Thoracic aorta (tissue), 2 donors: ENCODE results near the gene KIF5C. TPM values are rescaled to one million over a fixed set of nuclear protein-coding genes. Genes with fewer than 3 reads are reported as not detected.

ENCODE experiments used
- ATAC-seq: fragments of 150-250 bp; one replicate; pipeline ENCODE4 v1.8.0; 2017; ENCODE audit warnings: low read depth; ENCODE audit not compliant: insufficient number of reproducible peaks, low FRiP score
- DNase-seq: peaks from one replicate; pipeline ENCODE4 v3.0.0-alpha.2; 2020; ENCODE audit warnings: low spot score
- H3K27ac ChIP-seq, 2 donors: fragments of 200-600 bp; sonication (generic); 1 replicate in 1 of 2; 2 replicates in 1 of 2; pipeline ENCODE4 v1.5.1; 2016; ENCODE audit warnings: mild to moderate bottlenecking in 2 of 2, moderate library complexity in 2 of 2
- H3K27me3 ChIP-seq: fragments of 200-600 bp; sonication (generic); replicated peaks from 2 replicates; pipeline ENCODE4 v1.6.0; 2016; ENCODE audit warnings: mild to moderate bottlenecking; ENCODE audit not compliant: insufficient read depth
- H3K36me3 ChIP-seq: fragments of 200-600 bp; sonication (generic); one replicate; pipeline ENCODE4 v1.5.1; 2016
- H3K4me1 ChIP-seq, 2 donors: fragments of 200-600 bp; sonication (generic); 1 replicate in 1 of 2; 2 replicates in 1 of 2; pipeline versions ENCODE4 v1.5.1 to v1.6.0; 2016; ENCODE audit warnings: low read depth in 2 of 2, mild to moderate bottlenecking in 1 of 2; ENCODE audit not compliant: control insufficient read depth in 1 of 2
- H3K4me3 ChIP-seq: fragments of 200-600 bp; sonication (generic); 2 replicates; pipeline ENCODE4 v1.5.1; 2016; ENCODE audit warnings: mild to moderate bottlenecking
- H3K9me3 ChIP-seq: fragments of 200-600 bp; sonication (generic); 2 replicates; pipeline ENCODE4 v1.5.1; 2016
- total RNA-seq, 2 donors: library from RNA; depleted of rRNA; stranded (reverse); fragments of >200 nt; gene quantifications; one replicate each; pipeline versions ENCODE4 v1.1.0 to v1.2.3, GENCODE V29; 2016
- TF ChIP-seq, protein P1 (sequence below): fragments of 200-600 bp; sonication (generic); IDR thresholded peaks from one replicate; pipeline ENCODE4 v1.5.1; 2019; ENCODE audit warnings: antibody characterized with exemption

The KIF5C gene
- total RNA-seq, 2 donors from 2014 or later: 4.5 to 7.3 TPM

GRCh38 chr2:148926981-148927401, 52.0 kb downstream of the KIF5C start:
- H3K4me1 ChIP-seq: no peaks in the 10 kb centered on the region
- no peaks in the 10 kb centered on the region for H3K9me3 ChIP-seq
- H3K27ac ChIP-seq: no peak overlapping the region
- ATAC-seq: no peak
- peak overlapping the region; percentile 24 for H3K4me3 ChIP-seq
- H3K27me3 ChIP-seq: no peaks in the 10 kb centered on the region
- TF ChIP-seq, protein P1, sequence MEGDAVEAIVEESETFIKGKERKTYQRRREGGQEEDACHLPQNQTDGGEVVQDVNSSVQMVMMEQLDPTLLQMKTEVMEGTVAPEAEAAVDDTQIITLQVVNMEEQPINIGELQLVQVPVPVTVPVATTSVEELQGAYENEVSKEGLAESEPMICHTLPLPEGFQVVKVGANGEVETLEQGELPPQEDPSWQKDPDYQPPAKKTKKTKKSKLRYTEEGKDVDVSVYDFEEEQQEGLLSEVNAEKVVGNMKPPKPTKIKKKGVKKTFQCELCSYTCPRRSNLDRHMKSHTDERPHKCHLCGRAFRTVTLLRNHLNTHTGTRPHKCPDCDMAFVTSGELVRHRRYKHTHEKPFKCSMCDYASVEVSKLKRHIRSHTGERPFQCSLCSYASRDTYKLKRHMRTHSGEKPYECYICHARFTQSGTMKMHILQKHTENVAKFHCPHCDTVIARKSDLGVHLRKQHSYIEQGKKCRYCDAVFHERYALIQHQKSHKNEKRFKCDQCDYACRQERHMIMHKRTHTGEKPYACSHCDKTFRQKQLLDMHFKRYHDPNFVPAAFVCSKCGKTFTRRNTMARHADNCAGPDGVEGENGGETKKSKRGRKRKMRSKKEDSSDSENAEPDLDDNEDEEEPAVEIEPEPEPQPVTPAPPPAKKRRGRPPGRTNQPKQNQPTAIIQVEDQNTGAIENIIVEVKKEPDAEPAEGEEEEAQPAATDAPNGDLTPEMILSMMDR: no peak
- no peaks in the 10 kb centered on the region for H3K36me3 ChIP-seq
- no peak for DNase-seq

GRCh38 chr2:148928395-148928794, 53.4 kb downstream of the KIF5C start:
- H3K27me3 ChIP-seq: no peaks in the 10 kb centered on the region
- H3K27ac ChIP-seq: no peak overlapping the region
- H3K9me3 ChIP-seq: no peaks in the 10 kb centered on the region
- H3K4me1 ChIP-seq: no peaks in the 10 kb centered on the region
- DNase-seq: no peak
- H3K4me3 ChIP-seq: no peak overlapping the region
- H3K36me3 ChIP-seq: no peaks in the 10 kb centered on the region
- ATAC-seq: no peak
- TF ChIP-seq, protein P1: no peak

DNA sequence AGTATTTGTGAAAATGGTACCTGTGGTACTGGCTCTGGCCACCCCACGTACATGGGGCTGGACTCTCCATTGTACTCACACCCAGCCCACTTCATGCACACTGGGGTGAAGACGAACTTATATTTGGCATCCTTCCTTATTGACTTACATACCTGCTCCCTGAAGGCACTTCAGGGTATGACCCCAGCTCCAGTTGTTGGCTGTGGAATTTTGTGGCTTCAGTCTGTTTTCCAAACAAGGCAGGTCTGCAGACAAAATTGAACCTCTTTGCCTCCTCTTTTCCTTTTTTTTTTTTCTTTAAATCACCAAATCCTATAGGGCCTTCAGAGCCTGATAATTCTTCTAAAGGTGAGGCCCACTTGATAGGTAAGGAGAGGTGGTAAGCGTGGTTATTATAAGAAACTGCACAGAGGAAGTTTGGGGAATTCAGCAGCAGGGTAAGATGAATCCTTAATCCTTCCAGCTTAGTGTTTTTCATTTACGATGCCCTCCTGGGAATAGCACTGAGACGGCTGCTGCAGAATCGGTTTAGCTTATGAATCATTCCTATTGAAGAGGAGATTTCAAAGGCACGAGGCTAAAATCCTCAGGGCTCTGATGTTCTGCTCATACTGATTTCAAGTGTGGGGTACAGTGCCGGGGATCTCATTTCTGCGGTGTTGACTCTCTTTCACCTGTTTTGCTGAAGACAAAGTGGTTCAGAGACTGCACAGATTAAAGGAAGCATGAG, 55.2 kb downstream of the KIF5C start:
- no peak for ATAC-seq
- Histone ChIP-seq H3K27me3 (no peaks in the 10 kb centered on the region), H3K9me3 (no peaks in the 10 kb centered on the region), H3K27ac (no peak overlapping the region), H3K4me1 (no peaks in the 10 kb centered on the region), H3K4me3 (no peak overlapping the region), H3K36me3 (no peaks in the 10 kb centered on the region)
- TF ChIP-seq, protein P1: no peak
- DNase-seq: no peak

- ATAC-seq (no peak), DNase-seq (no peak)
- H3K9me3 ChIP-seq: no peaks in the 10 kb centered on the region
- no peaks in the 10 kb centered on the region for H3K27me3 ChIP-seq
- H3K27ac ChIP-seq: no peak overlapping the region
- H3K4me1 ChIP-seq: no peaks in the 10 kb centered on the region
- no peak overlapping the region for H3K4me3 ChIP-seq
- TF ChIP-seq, protein P1: no peak
- H3K36me3 ChIP-seq: no peaks in the 10 kb centered on the region
These were observed 57.5 kb downstream of the KIF5C start for GRCh38 chr2:148932536-148932935.

GRCh38 chr2:148933456-148933855, 58.4 kb downstream of the KIF5C start:
- ATAC-seq: no peak

More at GRCh38 chr2:148933456-148933855, 58.4 kb downstream of the KIF5C start:
- H3K4me1 ChIP-seq: no peaks in the 10 kb centered on the region
- H3K4me3 ChIP-seq: no peak overlapping the region
- no peaks in the 10 kb centered on the region for H3K9me3 ChIP-seq
- no peak for DNase-seq
- no peak overlapping the region for H3K27ac ChIP-seq
- no peaks in the 10 kb centered on the region for H3K36me3 ChIP-seq
- no peaks in the 10 kb centered on the region for H3K27me3 ChIP-seq
- TF ChIP-seq, protein P1: no peak
